Lower lobe of right lung (tissue), 2 donors: ENCODE data around the gene SLC16A7. TPM values are rescaled to one million over a fixed set of nuclear protein-coding genes. Genes with fewer than 3 reads are reported as not detected.

Experiments used
- ATAC-seq, 2 donors: fragments of 200-7000 bp; cut with Tn5 transposase; one replicate each; pipeline ENCODE4 v1.9.1; 2020 to 2022; ENCODE audit warnings: mild to moderate bottlenecking in 2 of 2, moderate library complexity in 2 of 2
- DNase-seq: peaks from one replicate; pipeline ENCODE4 v3.0.0-alpha.2; 2020
- H3K27ac ChIP-seq: fragments of 200-600 bp; one replicate; pipeline ENCODE4 v1.8.0; 2022
- H3K27me3 ChIP-seq: fragments of 200-600 bp; one replicate; pipeline ENCODE4 v1.8.0; 2022; ENCODE audit warnings: low read depth
- H3K36me3 ChIP-seq: fragments of 200-600 bp; one replicate; pipeline ENCODE4 v1.8.0; 2022; ENCODE audit warnings: mild to moderate bottlenecking
- H3K4me1 ChIP-seq: fragments of 200-600 bp; one replicate; pipeline ENCODE4 v1.8.0; 2022
- H3K4me3 ChIP-seq: fragments of 200-600 bp; one replicate; pipeline ENCODE4 v1.8.0; 2022; ENCODE audit warnings: mild to moderate bottlenecking
- H3K9me3 ChIP-seq: fragments of 200-600 bp; one replicate; pipeline ENCODE4 v1.8.0; 2022
- CTCF ChIP-seq: fragments of 200-600 bp; IDR thresholded peaks from one replicate; pipeline ENCODE4 v1.8.0; 2022; ENCODE audit warnings: antibody characterized with exemption, mild to moderate bottlenecking
- intact Hi-C: fragments of 100-400 bp; cut with DNase I; formaldehyde crosslinking; loops from one replicate; pipeline ENCODE4 v1.11.0; 2022
- long read RNA-seq: library from polyadenylated mRNA; unstranded; transcript quantifications from one replicate; pipeline ENCODE4 v2.0.0, GENCODE V29; 2021
- total RNA-seq: library from RNA; stranded (reverse); fragmentation: NEBNext Ultra II Directional; extraction: Animal tissue kit (Norgen Biotek cat#: 25700); gene quantifications from one replicate; pipeline ENCODE4 v1.2.1, GENCODE V29; 2021
- donor health status: DM: no; HTN: yes; CAD: no; lungs with severe emphysema.

SLC16A7 gene
- 13.3 TPM for total RNA-seq
- long read RNA-seq, partial matches to known transcripts = 0 of 8 reads
- long read RNA-seq, other reads (novel, unspliced or antisense) = 4 of 8 reads

DNA sequence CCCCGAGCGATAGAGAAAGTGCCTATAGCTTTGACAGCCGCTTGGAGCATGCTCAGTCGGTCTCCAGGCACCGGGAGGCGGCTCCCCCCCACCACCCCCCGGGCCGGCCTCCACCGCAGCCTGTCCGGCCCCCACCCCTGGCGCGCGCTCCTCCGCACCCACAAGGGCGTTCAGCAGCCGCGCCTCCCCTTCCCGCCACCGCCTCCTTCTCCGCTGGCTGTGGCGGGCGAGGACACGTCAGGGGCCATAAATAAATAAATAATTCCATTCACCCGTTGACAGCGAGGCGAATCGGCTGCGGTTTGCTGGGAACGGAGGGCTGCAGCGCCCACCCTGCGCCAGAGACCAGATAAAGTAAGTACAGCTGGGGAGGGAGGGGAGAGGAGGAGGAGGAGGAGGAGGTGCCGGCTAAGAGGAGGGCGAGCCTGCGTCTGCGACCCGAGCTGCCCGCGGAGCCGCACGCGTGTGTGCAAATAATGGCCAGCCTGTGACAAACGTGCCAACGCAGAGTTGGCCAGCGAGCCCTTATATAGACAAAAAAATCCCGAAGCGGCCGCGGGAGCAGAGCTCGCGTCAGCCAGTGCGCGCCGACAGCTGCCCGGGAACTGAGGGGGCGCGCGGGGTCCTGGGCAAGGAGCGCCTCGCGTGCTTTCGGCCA lies at the start of gene SLC16A7:
Gene SLC16A7, plus strand, starts transcription at position 147 of the 658 bp plus-strand sequence. CDS start 108,773 bp downstream, outside the sequence.
- TF ChIP-seq CTCF = no peak
- H3K4me1 ChIP-seq = peaks cover 23% of the 10 kb centered on the region
- intact Hi-C loops = no loop called here
- peak; percentile 91 to 93 for ATAC-seq
- H3K27ac ChIP-seq = peak within 1 kb of the TSS; percentile 94
- H3K4me3 ChIP-seq = peak within 1 kb of the TSS; percentile 78
- no peaks in the 10 kb centered on the region for H3K9me3 ChIP-seq
- DNase-seq = peak; percentile 89
- H3K27me3 ChIP-seq = no peaks in the 10 kb centered on the region
- no peaks in the 10 kb centered on the region for H3K36me3 ChIP-seq

- no peaks in the 10 kb centered on the region for H3K9me3 ChIP-seq
- H3K36me3 ChIP-seq = no peaks in the 10 kb centered on the region
- H3K4me3 ChIP-seq = no peak overlapping the region
- intact Hi-C loops = no loop called here
- no peak for TF ChIP-seq CTCF
- no peak overlapping the region for H3K27ac ChIP-seq
- no peaks in the 10 kb centered on the region for H3K27me3 ChIP-seq
- ATAC-seq (no peak), DNase-seq (no peak)
- H3K4me1 ChIP-seq = no peaks in the 10 kb centered on the region
These were observed 46.9 kb upstream of the SLC16A7 start for GRCh38 chr12:59548930-59549329.

GRCh38 chr12:59559696-59560095 lies 36.1 kb upstream of the SLC16A7 start:
- Histone ChIP-seq H3K4me1 (no peaks in the 10 kb centered on the region), H3K36me3 (no peaks in the 10 kb centered on the region), H3K27ac (no peak overlapping the region), H3K9me3 (no peaks in the 10 kb centered on the region), H3K4me3 (no peak overlapping the region), H3K27me3 (no peaks in the 10 kb centered on the region)
- intact Hi-C loops = no loop called here
- TF ChIP-seq CTCF = no peak
- no peak for ATAC-seq
- DNase-seq = no peak

DNA sequence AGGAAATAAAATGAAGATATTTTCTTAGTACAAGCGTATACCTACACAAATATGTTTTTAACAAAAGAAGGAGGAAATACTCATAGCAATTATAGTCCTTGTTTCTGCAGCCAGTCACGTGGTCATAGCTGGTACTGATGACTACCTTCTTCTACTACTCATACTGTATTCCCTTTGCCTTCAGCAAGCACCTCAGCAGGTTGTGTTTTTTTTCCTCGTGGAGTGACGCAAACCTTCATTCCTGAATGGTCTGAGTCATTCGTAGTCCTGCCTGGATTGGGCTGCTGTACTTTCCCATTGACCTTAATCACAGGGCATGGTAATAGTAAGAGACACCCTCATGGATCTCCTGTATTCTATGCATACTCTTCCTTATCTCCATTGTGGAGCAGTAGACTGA lies 25.7 kb upstream of the SLC16A7 start:
- H3K27ac ChIP-seq = no peak overlapping the region
- no peaks in the 10 kb centered on the region for H3K36me3 ChIP-seq
- no peak for TF ChIP-seq CTCF
- no peak overlapping the region for H3K4me3 ChIP-seq
- DNase-seq = no peak
- H3K9me3 ChIP-seq = no peaks in the 10 kb centered on the region
- intact Hi-C loops = no loop called here
- no peaks in the 10 kb centered on the region for H3K27me3 ChIP-seq
- no peaks in the 10 kb centered on the region for H3K4me1 ChIP-seq
- no peak for ATAC-seq

DNA sequence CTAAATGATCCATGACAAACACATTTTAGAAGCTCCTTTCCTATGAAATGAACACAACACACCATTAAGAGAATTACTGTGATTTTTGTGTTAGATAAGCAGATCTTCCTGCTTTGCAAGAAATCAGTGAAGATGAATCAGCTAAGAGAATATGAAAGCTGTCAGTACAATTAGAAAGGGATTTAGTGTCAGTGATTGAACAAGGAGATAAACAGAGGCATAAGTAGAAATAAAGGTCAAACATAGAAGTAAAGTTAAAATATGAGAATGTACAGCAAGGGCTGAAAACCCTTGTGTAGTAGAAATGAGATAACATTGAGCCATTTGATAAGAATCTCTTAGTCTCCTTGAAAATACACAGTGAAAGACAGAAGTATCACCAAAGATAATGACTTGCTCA lies 21.4 kb upstream of the SLC16A7 start:
- Histone ChIP-seq H3K27ac (no peak overlapping the region), H3K4me3 (no peak overlapping the region), H3K9me3 (no peaks in the 10 kb centered on the region), H3K27me3 (no peaks in the 10 kb centered on the region), H3K4me1 (no peaks in the 10 kb centered on the region), H3K36me3 (no peaks in the 10 kb centered on the region)
- intact Hi-C loops = no loop called here
- DNase-seq = no peak
- no peak for ATAC-seq
- TF ChIP-seq CTCF = no peak
